ENCODE measurements around the gene MBIP.

The MBIP gene

DNA sequence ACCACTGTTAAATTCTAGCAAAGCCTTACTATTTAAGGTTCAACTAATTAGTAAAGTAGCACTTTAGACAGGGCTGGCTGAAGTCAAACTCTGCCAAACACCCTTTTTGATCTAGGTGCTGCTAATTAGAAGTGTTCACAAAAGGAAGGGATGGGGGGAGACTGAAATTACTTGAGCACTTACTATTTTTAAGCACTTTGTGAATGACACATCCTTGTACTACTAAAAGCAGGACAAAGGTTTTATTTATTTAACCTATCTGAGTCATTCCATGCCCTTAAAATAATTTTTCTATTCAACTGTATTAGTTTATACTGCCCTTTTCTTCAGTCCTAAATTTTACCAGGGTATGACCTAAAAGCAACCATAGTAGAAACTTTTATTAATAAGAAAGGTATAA is 20.1 kb downstream of the MBIP start:
- Mint-ChIP-seq H3K36me3 (peaks cover 30 to 40% of the 10 kb centered on the region in 2 donors), H3K4me1 (no peaks in the 10 kb centered on the region), H3K27me3 (no peaks in the 10 kb centered on the region), H3K27ac (no peak overlapping the region), H3K4me3 (no peak overlapping the region), H3K9me3 (no peaks in the 10 kb centered on the region)
- no peak for DNase-seq
- no peak for ATAC-seq (replicated peaks)

DNA sequence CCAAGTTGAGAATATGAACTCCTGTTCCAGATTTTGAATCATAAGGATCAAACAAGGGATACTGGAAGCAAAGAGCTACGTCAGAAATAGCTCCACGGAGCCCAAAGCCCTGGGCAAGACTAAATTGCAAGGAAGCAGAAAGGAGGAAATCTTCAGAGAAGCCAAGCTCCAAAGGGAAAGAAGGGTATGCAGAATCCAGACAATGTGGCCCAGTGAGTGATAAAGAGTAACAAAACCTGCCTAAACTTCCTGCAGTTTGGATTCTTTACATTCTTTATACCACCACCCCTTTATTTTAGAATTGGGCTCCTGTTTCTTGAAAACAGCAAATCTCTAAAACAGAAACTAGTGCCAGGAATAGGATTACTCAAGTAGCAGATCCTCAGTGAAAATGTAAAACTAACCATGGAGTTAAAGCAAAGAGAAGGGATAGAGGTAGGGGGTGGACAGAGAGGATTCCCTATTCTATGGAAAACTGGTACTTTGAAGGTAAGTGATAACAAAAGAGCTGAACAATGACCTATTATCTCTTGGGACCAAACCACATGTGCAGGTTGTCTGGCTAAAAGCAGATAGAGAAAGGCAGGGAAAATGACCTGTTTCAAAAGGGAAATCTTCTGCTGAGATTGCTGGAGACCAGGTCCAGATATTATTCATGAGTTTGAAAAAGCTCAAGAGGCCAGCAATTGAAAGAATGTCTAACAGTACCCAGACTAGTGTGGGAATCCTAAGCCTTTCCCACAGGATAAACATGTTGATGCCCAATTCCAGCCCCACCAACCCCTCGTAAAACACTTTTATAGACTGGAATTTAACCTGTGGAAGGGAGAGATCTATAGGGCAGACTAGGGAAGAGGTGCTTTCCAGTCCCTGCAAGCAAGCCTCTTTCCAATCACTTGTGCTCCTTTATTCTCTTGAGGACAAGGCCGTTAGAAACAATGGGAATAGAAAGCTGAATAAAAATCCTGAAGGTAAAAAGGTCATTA is 24.5 kb downstream of the MBIP start:
- DNase-seq (no peak), ATAC-seq (replicated peaks) (no peak)
- Mint-ChIP-seq H3K27me3 (no peaks in the 10 kb centered on the region), H3K4me3 (no peak overlapping the region), H3K4me1 (no peaks in the 10 kb centered on the region), H3K36me3 (peaks cover 13 to 28% of the 10 kb centered on the region in 2 donors), H3K27ac (no peak overlapping the region), H3K9me3 (no peaks in the 10 kb centered on the region)

DNA sequence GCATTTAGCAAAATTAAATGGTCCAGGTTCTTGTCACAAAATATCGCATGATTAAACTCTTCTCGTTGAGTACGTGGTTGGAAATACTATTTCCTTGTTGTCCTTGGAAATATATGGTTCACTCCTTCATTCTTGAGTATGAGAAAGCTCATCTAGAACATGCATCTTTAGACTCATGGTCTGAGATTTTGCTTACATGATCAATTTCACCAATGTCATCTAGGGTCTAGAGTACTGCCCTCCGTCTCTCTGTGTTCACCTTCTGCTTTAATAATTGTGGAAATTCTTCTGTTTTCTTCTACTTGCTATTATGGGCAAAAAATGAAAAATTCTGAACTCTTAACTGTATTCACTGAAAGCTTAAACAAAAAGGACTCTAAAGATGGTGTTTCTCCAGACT is 25.9 kb downstream of the MBIP start:
- ATAC-seq (replicated peaks) (no peak), DNase-seq (no peak)
- Mint-ChIP-seq H3K4me1 (no peaks in the 10 kb centered on the region), H3K4me3 (no peak overlapping the region), H3K9me3 (no peaks in the 10 kb centered on the region), H3K36me3 (peaks cover 13 to 26% of the 10 kb centered on the region in 2 donors), H3K27me3 (no peaks in the 10 kb centered on the region), H3K27ac (no peak overlapping the region)

DNA sequence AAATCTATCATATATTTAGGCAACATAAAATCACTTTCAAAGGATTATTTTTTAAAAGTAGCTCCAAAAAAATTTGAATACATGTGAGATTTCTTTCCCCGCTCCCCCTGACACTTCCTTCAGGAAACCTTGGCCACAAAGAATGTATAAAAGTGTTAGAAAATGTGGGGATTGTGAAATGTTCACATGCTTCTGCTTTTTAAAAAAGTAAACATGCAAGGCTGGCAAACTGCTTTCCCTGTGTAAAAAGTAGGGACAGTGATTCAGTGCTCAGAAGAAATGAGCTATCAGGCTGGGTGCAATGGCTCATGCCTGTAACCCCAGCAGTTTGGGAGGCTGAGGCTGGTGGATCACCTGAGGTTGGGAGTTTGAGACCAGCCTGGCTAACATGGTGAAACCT is 26.6 kb downstream of the MBIP start:
- Mint-ChIP-seq H3K36me3 (peaks cover 10 to 22% of the 10 kb centered on the region in 2 donors), H3K9me3 (no peaks in the 10 kb centered on the region), H3K27me3 (no peaks in the 10 kb centered on the region), H3K4me3 (no peak overlapping the region), H3K4me1 (no peaks in the 10 kb centered on the region), H3K27ac (no peak overlapping the region)
- no peak for ATAC-seq (replicated peaks)
- no peak for DNase-seq

DNA sequence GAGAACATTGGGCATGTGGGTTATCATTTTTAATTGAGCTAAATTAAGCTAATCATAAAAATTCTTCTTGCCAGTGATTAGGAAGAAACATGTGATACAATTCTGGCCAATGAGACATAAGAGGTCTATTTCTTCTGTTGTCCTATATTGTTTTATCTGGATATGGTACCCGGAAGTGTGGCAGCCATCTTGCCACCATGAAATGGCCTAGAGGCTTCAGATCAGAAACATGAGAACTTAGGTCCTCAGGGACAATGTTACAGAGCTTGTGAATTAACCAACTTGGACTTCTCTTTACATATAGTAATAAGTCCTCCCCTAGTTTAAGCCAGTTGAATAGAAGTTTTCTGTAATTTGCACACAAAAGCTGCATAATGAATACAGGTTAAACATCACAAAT is 30.5 kb downstream of the MBIP start:
- H3K4me3 Mint-ChIP-seq: no peak overlapping the region
- no peaks in the 10 kb centered on the region for H3K9me3 Mint-ChIP-seq
- peaks cover 8 to 19% of the 10 kb centered on the region in 2 donors for H3K27me3 Mint-ChIP-seq
- DNase-seq: no peak
- H3K27ac Mint-ChIP-seq: no peak overlapping the region
- H3K36me3 Mint-ChIP-seq: no peaks in the 10 kb centered on the region
- ATAC-seq (replicated peaks): no peak
- H3K4me1 Mint-ChIP-seq: no peaks in the 10 kb centered on the region

DNA sequence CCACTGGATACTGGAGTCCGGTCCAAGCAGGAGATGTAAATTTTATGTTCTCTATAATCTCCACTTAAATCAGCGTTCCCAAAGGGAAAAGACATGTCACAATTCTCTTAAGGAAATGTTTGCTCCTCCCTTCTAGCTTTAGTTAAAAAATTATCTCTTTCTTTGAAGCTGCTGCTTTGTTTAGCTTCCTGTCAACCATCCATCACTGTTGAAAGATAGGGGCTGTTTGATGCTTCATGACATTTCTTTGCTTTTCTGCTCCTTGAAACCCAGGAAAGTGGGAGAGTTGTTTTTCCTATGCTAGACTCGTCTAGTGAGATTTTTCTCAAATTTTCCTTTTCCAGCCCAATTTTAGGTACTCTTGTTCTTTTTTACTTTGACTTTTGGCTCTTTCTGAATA is 31.9 kb downstream of the MBIP start:
- Mint-ChIP-seq H3K4me3 (no peak overlapping the region), H3K36me3 (no peaks in the 10 kb centered on the region), H3K27ac (no peak overlapping the region), H3K27me3 (peaks cover 10 to 22% of the 10 kb centered on the region in 2 donors), H3K4me1 (no peaks in the 10 kb centered on the region), H3K9me3 (no peaks in the 10 kb centered on the region)
- DNase-seq (no peak), ATAC-seq (replicated peaks) (no peak)

DNA sequence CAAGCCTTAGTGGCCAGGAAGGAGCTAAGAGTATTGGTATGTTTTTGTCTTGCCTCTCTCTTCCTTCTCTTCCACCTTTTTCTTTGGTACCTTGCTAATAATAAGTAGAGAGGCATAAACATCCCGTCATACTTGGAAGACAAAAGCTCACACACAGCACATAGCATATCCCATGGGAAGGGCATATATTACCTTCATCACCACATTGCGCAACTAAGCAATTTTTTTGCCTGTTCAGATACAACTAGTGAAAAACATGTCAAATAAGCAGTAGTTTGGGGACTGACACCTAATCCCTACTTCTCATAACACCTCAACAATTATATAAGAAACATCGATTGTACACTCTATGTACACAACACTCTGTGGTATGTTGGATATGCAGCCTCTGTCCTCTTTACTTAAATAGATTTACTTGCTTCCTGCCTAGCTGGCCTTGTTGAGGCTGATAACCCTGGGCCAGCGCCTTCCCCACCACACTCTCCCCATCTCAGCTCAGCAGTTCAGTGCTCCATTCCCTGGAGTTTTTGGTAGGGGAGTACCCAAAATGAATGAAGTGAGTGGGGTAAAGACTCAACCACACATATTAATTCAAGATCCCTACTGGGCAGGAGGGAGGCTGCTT is 35.4 kb downstream of the MBIP start:
- Mint-ChIP-seq H3K36me3 (no peaks in the 10 kb centered on the region), H3K27ac (no peak overlapping the region), H3K27me3 (peaks cover 20 to 26% of the 10 kb centered on the region in 2 donors), H3K9me3 (no peaks in the 10 kb centered on the region), H3K4me3 (no peak overlapping the region), H3K4me1 (no peaks in the 10 kb centered on the region)
- DNase-seq (no peak), ATAC-seq (replicated peaks) (no peak)

DNA sequence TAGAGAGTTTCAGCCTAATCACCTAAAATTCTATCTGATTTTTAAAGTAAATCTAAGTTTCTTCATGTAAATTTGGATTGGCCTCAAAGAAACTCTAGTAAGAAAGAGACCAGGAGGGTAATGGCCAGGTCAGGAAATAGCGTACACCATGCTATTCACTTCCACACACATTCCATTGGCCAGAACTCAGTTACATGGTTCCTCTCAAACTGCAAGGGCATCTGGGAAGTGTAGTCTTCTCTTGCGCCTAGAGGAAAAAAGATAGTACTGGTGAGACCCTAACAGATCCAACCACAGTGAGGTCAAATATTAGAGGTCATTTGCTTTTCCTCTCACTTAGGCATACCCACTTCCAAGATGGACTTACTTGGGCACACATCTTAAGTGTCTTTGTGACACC is 39.1 kb downstream of the MBIP start:
- Mint-ChIP-seq H3K36me3 (no peaks in the 10 kb centered on the region), H3K4me3 (no peak overlapping the region), H3K9me3 (no peaks in the 10 kb centered on the region), H3K27me3 (peaks cover 15 to 18% of the 10 kb centered on the region in 2 donors), H3K4me1 (no peaks in the 10 kb centered on the region), H3K27ac (no peak overlapping the region)
- ATAC-seq (replicated peaks) (no peak), DNase-seq (no peak)

DNA sequence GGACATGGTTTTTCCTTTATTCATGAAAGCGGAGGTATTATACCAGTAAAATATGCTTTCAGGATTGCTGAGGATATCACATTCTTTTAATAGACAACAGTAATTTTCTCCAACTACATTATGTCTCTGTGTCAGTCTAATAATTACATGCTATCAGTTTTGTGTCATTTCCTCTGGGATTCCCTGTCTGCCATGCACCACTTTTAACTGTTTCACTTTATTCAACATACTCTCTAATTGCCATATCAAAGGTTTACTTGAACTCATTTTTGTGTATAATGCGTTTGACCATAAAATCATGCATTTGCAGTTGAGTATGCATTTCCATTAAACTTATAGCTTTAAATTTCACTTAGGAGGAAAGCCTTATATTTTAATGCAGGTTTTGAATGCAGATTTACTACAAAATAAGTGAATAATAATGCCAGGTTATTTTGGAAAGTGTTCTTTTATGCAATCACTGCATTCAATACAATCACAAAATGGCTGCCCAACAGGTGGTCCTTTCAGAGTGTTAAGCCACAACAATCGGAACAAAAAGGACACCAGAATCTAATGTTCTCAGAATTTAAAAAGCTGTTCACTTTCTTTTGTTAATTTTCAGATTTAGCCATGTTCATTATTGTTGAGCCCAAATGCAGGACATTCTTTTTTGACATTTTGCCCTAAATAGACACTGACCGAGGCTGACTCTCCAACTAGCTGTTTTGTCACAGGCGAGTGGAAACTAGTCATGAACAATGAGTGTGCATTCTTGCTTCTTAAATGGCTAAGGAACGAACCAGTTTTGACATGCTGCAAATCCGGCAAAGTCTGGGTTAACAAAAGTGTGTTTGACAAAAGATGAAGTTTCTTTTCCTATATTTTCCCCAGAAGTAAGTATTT is 40.9 kb downstream of the MBIP start:
- Mint-ChIP-seq H3K27me3 (peaks cover 4 to 11% of the 10 kb centered on the region in 2 donors), H3K36me3 (no peaks in the 10 kb centered on the region), H3K9me3 (no peaks in the 10 kb centered on the region), H3K27ac (no peak overlapping the region), H3K4me3 (no peak overlapping the region), H3K4me1 (no peaks in the 10 kb centered on the region)
- ATAC-seq (replicated peaks): no peak
- DNase-seq: no peak

DNA sequence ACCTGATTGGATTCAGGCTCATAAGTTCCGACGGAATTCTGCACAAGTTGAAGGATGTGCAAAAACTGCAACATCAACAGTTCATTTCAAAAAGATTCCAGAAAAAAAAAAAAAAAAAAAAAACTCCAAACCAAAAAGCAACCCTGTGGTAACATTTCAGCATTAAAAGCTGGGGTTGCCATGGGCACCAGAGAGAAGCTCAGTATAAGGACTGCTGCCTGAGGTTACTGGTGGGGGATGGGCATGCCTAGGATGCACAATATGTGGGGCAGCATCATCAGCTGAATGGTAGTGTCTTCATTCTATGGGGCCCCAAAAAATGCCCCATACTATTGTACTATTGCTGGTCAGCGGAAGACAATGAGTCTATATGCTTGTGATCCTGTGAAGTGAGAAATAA is 44.7 kb downstream of the MBIP start:
- Mint-ChIP-seq H3K36me3 (no peaks in the 10 kb centered on the region), H3K4me3 (no peak overlapping the region), H3K27ac (no peak overlapping the region), H3K4me1 (peaks cover 7 to 14% of the 10 kb centered on the region in 2 donors), H3K27me3 (peaks cover 29 to 39% of the 10 kb centered on the region in 2 donors), H3K9me3 (no peaks in the 10 kb centered on the region)
- ATAC-seq (replicated peaks) (no peak), DNase-seq (no peak)

DNA sequence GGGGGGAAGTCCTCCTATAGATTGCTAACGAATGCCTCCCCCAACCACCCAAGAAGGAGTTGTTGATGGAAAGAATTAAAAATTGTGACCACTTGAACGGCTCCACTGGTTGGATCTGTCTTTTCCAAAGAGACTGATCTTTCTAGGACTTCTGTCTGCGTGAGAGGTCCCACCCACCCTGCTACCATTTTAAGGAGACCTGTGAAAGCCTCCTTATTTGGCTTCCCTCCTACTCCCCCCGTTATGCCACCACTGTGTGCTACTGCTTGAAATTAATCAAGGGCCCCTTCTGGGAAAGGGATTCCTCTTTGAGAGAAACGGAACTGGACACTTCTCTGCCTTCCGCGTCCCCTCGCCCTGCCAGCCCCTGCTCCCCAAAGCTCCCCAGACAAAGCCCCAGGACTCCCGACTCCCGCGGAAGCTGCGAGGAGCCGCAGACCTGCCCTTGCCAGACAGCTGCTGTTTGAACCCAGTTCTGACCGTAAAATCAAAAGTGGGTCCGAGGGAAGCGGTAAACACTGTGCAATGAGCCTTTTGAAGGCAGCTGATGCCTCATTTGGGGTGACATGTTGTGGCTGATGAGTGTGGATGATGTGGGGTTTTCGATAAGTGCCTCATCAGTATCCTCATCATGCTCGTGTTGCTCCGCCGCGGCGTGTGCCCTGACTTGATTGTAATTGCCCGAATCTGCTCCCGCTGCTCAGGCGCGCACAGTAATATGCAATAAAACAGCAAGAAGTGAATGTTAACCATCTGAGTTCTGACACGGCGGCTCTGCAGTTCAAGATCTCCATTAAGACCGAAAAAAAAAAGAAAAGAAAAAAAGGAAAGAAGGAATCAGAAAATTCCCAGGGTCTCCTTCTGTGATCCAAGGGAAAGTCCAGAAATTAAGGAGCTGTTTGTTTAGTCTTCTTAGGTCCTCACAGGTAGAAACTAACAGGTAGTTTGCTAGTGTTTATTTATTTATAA is 48.2 kb downstream of the MBIP start:
- H3K9me3 Mint-ChIP-seq: no peaks in the 10 kb centered on the region
- peak overlapping the region; percentile 54 to 65 for H3K4me3 Mint-ChIP-seq
- H3K36me3 Mint-ChIP-seq: no peaks in the 10 kb centered on the region
- H3K4me1 Mint-ChIP-seq: peaks cover 7 to 14% of the 10 kb centered on the region in 2 donors
- no peak for DNase-seq
- peaks cover 43 to 57% of the 10 kb centered on the region in 2 donors for H3K27me3 Mint-ChIP-seq
- H3K27ac Mint-ChIP-seq: peak overlapping the region; percentile 33
- peak in 1 of 2 donors; percentile 31 for ATAC-seq (replicated peaks)

DNA sequence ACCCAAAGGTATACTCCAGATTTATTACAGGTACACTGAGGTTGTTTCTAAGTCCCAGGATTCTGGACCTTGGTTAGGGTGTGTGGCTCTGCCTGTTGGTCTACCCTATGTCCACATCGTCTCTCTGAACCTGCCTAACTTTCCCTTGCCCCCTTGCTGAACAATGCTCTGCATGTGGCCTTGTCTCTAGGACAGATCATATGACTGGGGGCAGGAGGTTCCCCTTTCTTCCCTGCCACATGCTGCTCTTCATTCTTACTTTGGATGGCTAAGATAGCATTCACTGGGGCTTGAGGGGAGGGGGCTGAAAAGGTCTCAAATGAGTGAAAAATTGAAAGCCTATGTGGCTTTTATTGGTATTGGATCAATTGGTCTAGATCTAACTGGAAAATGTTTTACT is 49.2 kb downstream of the MBIP start:
- H3K36me3 Mint-ChIP-seq: no peaks in the 10 kb centered on the region
- no peak for ATAC-seq (replicated peaks)
- H3K4me3 Mint-ChIP-seq: no peak overlapping the region
- no peak overlapping the region for H3K27ac Mint-ChIP-seq
- H3K9me3 Mint-ChIP-seq: no peaks in the 10 kb centered on the region
- H3K27me3 Mint-ChIP-seq: peaks cover 47 to 63% of the 10 kb centered on the region in 2 donors
- DNase-seq: no peak
- peaks cover 7 to 14% of the 10 kb centered on the region in 2 donors for H3K4me1 Mint-ChIP-seq

DNA sequence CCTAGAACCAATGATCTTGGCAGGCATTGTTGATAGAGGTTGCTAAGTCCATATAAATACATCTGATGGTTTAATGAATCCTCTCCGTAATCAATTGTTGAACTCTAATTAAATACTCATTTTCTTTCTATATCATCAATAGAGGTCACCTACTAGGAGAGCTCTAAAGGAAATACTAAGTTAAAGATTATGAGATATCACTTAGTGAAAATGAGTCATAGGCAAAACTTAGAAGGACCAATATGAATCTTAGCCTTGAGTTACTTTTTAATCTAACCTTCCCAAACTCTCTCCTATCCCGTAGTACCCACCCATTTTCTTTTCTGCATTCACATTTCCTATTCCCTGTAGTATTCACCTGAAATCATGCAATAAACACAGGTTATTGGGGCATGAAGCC is 50.2 kb downstream of the MBIP start:
- Mint-ChIP-seq H3K9me3 (no peaks in the 10 kb centered on the region), H3K4me3 (no peak overlapping the region), H3K36me3 (no peaks in the 10 kb centered on the region), H3K4me1 (peaks cover 7 to 14% of the 10 kb centered on the region in 2 donors), H3K27ac (no peak overlapping the region), H3K27me3 (peaks cover 49 to 70% of the 10 kb centered on the region in 2 donors)
- ATAC-seq (replicated peaks) (no peak), DNase-seq (no peak)

Measured in stimulated activated naive B cell treated with anti-CD40 and anti-IgM and Interleukin-4, amounts not matched to agents 10 μg/mL and 1 μg/mL and 100 μg/mL, for 72 hours (primary cell).